ENCODE measurements around the gene NUP85. TPM values are rescaled to one million over a fixed set of nuclear protein-coding genes. Genes with fewer than 3 reads are reported as not detected.

The NUP85 gene
- total and polyA plus RNA-seq, 8 donors: 21.0 to 105 (median 25.3) TPM

GRCh38 chr17:75239778-75240393, 34.4 kb downstream of the NUP85 start:
- Histone ChIP-seq H3K9me3 (no peaks in the 10 kb centered on the region), H3K27ac (no peak overlapping the region), H3K27me3 (no peaks in the 10 kb centered on the region), H3K4me3 (no peak overlapping the region), H3K36me3 (peaks cover 5 to 71% (median 36%) of the 10 kb centered on the region in 3 donors), H3K4me1 (no peaks in the 10 kb centered on the region)
- ATAC-seq (no peak), DNase-seq (no peak), FAIRE-seq (no peak)
- TF ChIP-seq CTCF (IDR thresholded peaks at IDR 0.05): no peak
- intact Hi-C loops (cut with DNase I): no loop called here
- 93 to 94% methylated on average over 23 of the region's 23 CpGs for WGBS, 2 donors

- intact Hi-C loops (cut with DNase I): no loop called here
- 70% methylated on average over 22 to 23 of the region's 23 CpGs for WGBS, 2 donors
- no peak for TF ChIP-seq CTCF (IDR thresholded peaks at IDR 0.05)
- Histone ChIP-seq H3K9me3 (no peaks in the 10 kb centered on the region), H3K27me3 (no peaks in the 10 kb centered on the region), H3K27ac (no peak overlapping the region), H3K36me3 (peaks cover 7 to 72% (median 33%) of the 10 kb centered on the region in 3 donors), H3K4me1 (no peaks in the 10 kb centered on the region), H3K4me3 (no peak overlapping the region)
- peak in 3 of 4 donors; percentile 22 to 36 (median 34) for ATAC-seq
- DNase-seq: peak in 1 of 6 donors; percentile 64
- FAIRE-seq: no peak
These were observed 35.1 kb downstream of the NUP85 start for GRCh38 chr17:75240394-75241142.

- H3K4me3 ChIP-seq: no peak overlapping the region
- no peak for FAIRE-seq
- 90 to 93% methylated on average over 7 of the region's 7 CpGs for WGBS, 2 donors
- TF ChIP-seq CTCF (IDR thresholded peaks at IDR 0.05): no peak
- DNase-seq: no peak
- intact Hi-C loops (cut with DNase I): no loop called here
- H3K36me3 ChIP-seq: peaks cover 7 to 76% (median 35%) of the 10 kb centered on the region in 3 donors
- no peaks in the 10 kb centered on the region for H3K27me3 ChIP-seq
- H3K4me1 ChIP-seq: no peaks in the 10 kb centered on the region
- no peak overlapping the region for H3K27ac ChIP-seq
- no peaks in the 10 kb centered on the region for H3K9me3 ChIP-seq
- peak in 1 of 4 donors; percentile 7 for ATAC-seq
These were observed 35.6 kb downstream of the NUP85 start for GRCh38 chr17:75241143-75241430.

- intact Hi-C loops (cut with DNase I): no loop called here
- no peak for FAIRE-seq
- H3K36me3 ChIP-seq: peaks cover 7 to 76% (median 35%) of the 10 kb centered on the region in 3 donors
These were observed 36.0 kb downstream of the NUP85 start for GRCh38 chr17:75241502-75241901.

More at GRCh38 chr17:75241502-75241901, 36.0 kb downstream of the NUP85 start:
- H3K9me3 ChIP-seq: no peaks in the 10 kb centered on the region
- H3K4me1 ChIP-seq: no peaks in the 10 kb centered on the region
- no peak overlapping the region for H3K4me3 ChIP-seq
- DNase-seq: no peak
- WGBS, 2 donors: 93 to 95% methylated on average over 9 of the region's 9 CpGs
- no peak for TF ChIP-seq CTCF (IDR thresholded peaks at IDR 0.05)
- no peaks in the 10 kb centered on the region for H3K27me3 ChIP-seq
- H3K27ac ChIP-seq: no peak overlapping the region
- no peak for ATAC-seq
